ENCODE data around the gene KCNAB1.
"Not testable (repeated sequence)": the region's sequence is repeated elsewhere in the genome, so short reads cannot be mapped to it uniquely, and the experiment has no call there.

Gene KCNAB1

DNA sequence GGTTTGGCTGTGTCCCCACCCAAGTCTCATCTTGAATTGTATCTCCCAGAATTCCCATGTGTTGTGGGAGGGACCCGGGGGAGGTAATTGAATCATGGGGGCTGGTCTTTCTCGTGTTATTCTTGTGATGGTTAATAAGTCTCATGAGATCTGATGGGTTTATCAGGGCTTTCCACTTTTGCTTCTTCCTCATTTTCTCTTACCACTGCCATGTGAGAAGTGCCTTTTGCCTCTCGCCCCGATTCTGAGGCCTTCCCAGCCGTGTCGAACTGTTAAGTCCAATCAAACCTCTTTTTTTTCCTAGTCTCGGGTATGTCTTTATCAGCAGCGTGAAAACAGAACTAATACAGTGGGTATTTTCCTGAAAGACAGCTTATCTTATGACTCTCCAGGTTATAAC is 448.6 kb downstream of the KCNAB1 start:
- not testable (repeated sequence) for DNase-seq (ENCODE audit: low read depth in 2 of 2)

DNA sequence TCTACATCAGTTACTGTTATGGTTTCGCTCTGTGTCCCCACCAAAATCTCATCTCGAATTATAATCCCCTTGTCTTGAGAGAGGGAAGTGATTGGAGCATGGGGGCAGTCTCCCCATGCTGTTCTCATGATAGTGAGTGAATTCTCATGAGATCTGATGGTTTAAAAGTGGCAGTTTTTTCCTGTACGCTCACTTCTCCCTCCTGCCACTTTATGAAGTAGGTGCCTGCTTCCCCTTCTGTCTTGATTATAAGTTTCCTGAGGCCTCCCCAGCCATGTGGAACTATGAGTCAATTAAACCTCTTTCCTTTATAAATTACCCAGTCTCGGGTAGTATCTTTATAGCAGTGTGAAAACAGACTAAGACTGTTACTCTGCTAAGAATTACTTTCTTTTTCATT is 449.5 kb downstream of the KCNAB1 start:
- not testable (repeated sequence) for DNase-seq (ENCODE audit: low read depth in 2 of 2)

DNA sequence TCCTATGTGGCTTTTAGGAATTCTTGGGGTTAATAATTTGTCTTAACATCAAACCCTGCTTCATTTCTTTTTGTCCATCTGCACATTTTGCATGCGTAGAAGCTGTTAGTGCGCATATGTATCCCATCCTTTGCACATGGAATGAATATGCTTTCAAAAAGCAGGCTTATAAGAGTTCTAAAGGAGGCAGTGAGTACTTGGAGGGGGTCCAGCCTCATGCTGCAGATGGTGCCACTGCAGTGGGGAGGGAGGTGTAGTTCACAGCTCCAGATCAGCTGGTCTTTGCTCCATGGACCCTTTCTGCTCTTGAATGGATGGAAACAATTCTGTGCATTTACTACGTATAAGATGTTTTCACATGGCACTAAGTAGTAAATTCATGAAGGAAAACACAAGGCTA is 455.3 kb downstream of the KCNAB1 start:
- no peak for DNase-seq (ENCODE audit: low read depth in 2 of 2)

DNA sequence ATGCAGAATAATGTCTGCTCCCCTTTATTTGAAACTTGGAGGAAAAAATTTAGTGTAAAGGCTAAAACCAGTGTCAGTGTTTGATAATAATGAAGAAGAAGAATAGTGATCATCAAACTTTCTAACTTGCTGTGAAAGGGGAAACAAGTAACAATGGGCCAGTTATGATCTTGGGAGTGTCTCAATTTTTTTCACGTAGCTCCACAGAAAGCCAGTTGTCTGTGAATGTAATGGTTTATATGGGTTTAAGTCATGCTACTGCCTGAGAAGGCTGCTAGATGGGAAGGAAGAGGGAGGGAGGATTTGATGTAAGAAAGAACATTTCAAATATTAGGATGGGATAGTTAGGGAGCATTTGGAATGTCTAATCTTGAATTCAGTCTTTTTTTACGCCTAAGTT is 455.7 kb downstream of the KCNAB1 start:
- DNase-seq (ENCODE audit: low read depth in 2 of 2) = no peak

DNA sequence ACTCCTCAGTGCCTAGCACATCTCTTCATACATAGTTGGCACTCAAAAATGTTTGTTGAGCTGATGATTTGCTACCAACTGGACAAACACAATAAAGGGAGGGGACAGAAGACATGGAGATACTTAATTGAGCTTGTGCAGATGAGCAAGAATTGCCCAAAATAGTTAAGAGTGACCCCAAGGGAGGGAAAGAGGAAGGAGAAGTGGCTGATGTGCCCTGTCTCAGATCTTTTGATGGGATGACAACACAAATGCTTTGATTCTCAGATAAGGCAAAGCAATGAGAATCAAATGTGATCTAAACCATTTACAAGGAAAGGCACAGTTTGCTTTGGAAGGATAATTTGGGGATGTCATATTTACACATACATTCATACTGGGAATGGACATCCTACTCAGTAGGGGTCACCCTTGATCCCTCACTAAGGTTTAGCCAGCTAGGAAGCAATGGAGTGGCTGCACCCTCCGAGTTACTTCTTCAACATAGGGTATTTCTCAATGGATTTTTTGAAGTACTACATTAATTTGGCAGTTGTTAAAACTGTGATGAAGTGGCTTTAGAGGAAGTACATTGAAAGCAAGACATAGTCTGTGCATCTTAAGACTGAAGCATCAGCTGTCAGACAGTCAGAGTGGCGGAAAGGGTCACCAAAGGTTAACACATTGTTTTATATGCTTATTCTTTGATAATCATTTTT is 456.4 kb downstream of the KCNAB1 start:
- DNase-seq (ENCODE audit: low read depth in 2 of 2) = no peak

DNA sequence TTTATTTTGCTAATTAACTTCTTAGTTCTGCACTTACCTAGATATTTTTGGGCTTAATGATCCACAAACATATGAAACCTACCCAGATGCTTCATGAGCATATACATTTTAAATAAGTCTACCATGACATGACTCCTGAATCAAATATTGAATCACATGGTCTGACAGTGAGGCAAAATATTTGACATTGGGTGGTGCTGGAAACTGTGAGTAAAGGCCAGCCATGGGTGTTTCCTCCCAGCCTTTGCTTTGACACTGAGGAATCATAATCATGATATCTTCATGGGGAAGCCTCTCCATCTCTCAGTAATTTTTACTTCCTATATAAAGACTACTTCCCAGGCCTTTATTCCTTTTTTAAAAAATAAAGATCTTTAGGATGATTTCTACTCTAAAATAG is 457.4 kb downstream of the KCNAB1 start:
- no peak for DNase-seq (ENCODE audit: low read depth in 2 of 2)

DNA sequence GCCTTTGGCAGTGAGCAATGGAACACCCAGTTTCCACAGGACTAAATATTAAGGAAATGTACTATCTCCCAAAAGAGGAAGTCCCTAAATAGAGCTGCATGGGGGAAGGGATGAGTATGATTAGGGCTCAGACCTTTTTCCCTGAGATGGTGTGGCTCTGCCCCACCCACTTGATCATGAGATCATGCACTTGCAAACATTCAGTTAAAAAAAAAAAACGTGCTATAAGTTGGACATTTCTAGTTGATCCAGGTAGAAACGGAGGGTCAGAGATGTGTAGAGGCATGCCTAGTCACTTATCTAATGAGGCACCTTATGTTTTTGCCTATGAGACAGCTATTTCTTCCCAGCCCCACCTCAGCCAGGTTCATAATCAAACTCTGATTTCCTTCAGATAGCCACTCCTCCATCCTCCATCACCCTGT is 459.1 kb downstream of the KCNAB1 start:
- no peak for DNase-seq (ENCODE audit: low read depth in 2 of 2)

DNA sequence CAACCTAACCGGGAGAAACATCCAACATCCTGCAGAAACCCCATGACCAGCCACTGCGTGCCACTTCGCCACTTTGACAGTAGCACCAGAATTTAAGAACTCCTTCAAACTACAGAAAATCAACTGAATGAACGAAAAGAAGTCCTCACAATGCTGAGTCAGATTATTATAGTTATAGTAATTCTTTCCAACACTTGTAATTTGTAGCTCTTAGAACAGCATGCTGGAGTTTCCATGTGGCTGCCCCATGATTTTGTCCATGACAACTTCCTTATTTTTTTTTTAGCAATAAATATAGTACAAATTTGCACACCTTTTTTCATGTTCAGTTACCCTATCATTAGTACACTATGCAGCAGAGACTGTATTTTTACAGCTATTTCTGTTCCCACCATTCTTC is 460.7 kb downstream of the KCNAB1 start:
- no peak for DNase-seq (ENCODE audit: low read depth in 2 of 2)

DNA sequence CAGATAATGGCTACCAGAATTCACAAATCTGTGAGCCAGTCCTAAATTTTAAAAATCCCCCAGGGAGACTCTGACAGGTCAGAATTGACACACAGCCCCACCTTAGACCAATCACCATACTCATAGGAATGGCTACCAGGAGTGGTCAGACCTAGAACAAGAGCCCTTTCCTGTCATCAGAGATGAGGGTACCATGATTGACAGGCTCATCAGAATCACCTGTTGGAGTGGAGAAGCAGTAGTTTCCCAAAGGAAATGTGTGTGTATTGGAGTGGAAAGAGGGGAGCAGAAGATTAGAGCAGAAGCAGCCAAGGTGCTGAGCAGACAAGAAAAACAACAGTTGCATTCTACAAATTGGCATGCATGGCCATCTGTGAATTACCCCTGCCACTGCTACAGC is 461.6 kb downstream of the KCNAB1 start:
- no peak for DNase-seq (ENCODE audit: low read depth in 2 of 2)

DNA sequence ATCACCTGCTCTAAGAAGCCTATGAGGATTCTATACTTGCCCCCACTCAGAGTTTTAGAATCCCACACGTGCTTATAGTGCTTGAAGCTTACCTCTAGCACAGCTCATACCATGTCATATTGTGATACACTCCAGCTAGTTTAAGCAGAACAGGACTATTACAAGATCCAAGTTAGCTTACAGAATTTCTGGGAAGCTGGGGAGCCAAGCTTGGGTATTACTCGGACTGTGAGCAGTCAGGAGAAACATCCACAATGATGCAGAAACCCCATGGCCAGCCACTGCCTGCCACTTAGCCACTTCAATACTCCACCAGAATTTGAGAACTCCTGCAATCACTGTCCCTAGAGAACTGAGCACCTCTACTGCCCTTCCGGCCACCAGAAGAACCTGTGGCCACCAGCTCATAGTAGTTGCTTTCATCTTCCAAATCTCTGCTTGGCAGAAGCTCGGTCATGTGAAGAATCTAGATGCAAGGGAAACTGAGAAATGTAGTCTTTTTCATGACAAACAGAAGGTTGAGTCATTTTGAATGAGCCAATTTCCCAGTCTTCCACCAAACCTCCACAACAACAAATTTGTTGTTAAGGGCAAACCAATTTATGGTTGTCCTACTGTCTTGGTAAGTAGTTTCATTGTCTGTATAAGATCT is 462.3 kb downstream of the KCNAB1 start:
- DNase-seq (ENCODE audit: low read depth in 2 of 2) = no peak

DNA sequence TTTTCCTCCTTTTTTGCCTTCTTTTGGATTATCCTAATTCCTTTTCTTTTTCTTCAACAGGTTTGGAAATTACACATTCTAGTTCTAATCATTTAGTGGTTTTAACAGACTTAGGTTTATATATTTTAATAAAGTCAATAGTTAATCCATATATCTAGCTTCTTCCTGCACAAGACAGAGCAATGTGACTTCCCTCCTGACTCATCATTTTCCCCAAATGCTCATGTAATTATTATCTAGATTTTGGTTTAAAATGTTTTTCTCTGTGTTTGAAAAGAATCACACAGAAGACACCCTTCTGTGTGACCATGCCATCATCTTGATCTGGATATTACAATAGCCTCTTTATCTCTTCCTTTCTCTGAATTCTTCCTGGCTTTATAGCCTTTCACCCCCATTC is 463.1 kb downstream of the KCNAB1 start:
- no peak for DNase-seq (ENCODE audit: low read depth in 2 of 2)

DNA sequence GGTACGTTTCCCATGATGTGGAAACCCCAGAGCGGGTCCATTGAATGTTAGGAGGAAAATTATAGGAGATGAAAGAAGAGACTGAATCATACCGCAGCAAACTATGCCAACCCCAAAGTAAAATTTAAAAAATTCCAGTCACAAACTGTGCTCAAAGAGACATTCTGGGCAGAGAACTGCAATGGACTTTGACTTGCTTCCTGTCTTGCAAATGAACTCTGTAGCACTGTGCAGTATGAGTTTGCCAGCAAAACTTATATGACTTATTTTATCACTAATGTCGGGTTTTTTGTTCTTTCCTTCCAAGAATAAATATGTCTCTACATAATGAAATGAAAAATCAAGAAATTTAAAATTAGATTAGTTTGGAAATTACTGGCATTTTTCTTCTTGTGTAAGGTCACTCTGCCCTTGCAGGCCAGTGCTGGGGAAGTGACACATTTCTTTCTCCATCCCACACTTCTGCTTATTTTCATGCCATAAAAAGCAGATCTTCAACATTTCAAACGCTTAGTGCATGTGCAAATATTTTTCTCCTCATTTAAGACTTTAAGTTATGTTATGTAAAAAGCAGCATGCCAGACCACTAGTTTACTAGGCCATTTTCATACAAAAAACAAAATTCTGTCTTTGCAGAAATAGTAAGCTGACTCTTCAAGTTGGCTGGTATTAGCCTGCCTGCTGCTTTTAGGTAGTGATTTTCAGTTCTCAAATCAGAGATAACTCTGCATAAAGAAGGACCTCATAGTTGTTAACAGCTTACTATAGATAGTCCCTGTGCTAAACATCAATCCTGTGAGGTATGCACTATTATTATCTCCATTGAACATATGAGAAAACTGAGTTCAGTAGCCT is 466.8 kb downstream of the KCNAB1 start:
- no peak for DNase-seq (ENCODE audit: low read depth in 2 of 2)

DNA sequence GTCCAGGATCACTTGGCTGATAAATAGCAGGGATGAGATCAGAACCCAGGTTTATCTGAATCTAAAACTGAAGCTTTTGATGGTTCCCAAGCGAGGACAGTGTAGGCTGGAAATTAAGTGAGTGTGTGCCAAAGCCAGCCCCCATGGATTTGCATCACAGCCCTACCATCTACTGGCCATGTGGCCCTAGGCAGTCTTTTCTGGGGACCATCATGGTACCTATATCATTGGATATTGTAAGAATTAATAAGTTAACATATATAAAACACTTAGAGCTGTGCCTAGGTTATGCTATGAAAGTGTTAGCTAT is 467.3 kb downstream of the KCNAB1 start:
- DNase-seq (ENCODE audit: low read depth in 2 of 2) = no peak
